ENCODE results near the gene PLPPR4. TPM values are rescaled to one million over a fixed set of nuclear protein-coding genes. Genes with fewer than 3 reads are reported as not detected.

The PLPPR4 gene
- total RNA-seq, 1 experiment from 2014 or later, result not detected

DNA sequence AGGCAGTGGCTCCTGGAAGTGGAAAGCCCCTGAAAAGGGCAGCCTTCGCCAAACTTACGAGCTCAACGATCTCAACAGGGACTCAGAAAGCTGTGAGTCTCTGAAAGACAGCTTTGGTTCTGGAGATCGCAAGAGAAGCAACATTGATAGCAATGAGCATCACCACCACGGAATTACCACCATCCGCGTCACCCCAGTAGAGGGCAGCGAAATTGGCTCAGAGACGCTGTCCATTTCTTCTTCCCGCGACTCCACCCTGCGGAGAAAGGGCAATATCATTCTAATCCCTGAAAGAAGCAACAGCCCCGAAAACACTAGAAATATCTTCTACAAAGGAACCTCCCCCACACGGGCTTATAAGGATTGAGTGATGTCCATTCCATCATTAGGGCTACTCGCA, 42.4 kb downstream of the PLPPR4 start:
- POLR2A ChIA-PET (ENCODE audit: unreplicated experiment), result no interaction called here

DNA sequence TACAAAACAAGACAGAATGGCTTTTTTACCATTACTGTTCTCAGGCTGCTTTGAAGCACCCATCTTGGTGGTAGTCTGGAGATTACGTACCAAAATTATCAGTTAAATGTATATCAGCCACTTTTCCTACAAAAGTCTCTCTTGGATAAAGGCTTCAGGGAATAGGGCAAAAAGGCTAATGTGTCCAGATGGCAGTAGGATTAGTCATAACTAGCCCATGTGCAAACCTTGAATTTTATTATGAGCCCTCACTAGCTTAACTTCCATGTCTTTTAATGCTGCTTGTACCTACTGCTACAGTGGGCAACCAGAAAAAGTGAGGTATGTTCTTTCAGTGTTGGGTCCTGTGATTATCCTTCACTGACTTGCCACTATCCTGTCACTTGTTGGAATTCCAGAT, 51.0 kb downstream of the PLPPR4 start:
- Histone ChIP-seq H3K4me3 (no peak overlapping the region), H2AFZ (no peak overlapping the region), H3K27me3 (ENCODE audit: insufficient read depth, low read depth) (no peaks in the 10 kb centered on the region), H3K27ac (no peak overlapping the region), H3K79me2 (ENCODE audit: low read depth) (no peaks in the 10 kb centered on the region), H3K4me1 (replicated peaks; ENCODE audit: insufficient read depth) (no peaks in the 10 kb centered on the region), H3F3A (ENCODE audit: insufficient read depth, low read depth) (no peaks in the 10 kb centered on the region), H3K9me3 (ENCODE audit: insufficient read depth, low read depth) (no peaks in the 10 kb centered on the region), H3K4me2 (no peak overlapping the region), H4K20me1 (ENCODE audit: insufficient read depth) (no peaks in the 10 kb centered on the region), H3K36me3 (ENCODE audit: low read depth) (no peaks in the 10 kb centered on the region), H3K9me2 (ENCODE audit: insufficient read depth) (no peaks in the 10 kb centered on the region)
- ChIA-PET CTCF (no interaction called here), POLR2A (ENCODE audit: unreplicated experiment) (no interaction called here)
- TF ChIP-seq, protein P1, sequence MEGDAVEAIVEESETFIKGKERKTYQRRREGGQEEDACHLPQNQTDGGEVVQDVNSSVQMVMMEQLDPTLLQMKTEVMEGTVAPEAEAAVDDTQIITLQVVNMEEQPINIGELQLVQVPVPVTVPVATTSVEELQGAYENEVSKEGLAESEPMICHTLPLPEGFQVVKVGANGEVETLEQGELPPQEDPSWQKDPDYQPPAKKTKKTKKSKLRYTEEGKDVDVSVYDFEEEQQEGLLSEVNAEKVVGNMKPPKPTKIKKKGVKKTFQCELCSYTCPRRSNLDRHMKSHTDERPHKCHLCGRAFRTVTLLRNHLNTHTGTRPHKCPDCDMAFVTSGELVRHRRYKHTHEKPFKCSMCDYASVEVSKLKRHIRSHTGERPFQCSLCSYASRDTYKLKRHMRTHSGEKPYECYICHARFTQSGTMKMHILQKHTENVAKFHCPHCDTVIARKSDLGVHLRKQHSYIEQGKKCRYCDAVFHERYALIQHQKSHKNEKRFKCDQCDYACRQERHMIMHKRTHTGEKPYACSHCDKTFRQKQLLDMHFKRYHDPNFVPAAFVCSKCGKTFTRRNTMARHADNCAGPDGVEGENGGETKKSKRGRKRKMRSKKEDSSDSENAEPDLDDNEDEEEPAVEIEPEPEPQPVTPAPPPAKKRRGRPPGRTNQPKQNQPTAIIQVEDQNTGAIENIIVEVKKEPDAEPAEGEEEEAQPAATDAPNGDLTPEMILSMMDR (conservative IDR thresholded peaks at IDR 0.05), result no peak
- no peak for TF ChIP-seq EZH2 (IDR thresholded peaks at IDR 0.05; ENCODE audit: low read depth)
- no TSS peak for BruUV-seq (replicated peaks)
- intact Hi-C loops (cut with micrococcal nuclease; ENCODE audit: unreplicated experiment), result no loop called here
- no peak for DNase-seq

More for the DNA sequence above, 42.4 kb downstream of the PLPPR4 start:
- TF ChIP-seq, protein P1 (conservative IDR thresholded peaks at IDR 0.05), result no peak
- TF ChIP-seq EZH2 (IDR thresholded peaks at IDR 0.05; ENCODE audit: low read depth), result no peak
- Histone ChIP-seq H3K27ac (no peak overlapping the region), H3K36me3 (ENCODE audit: low read depth) (no peaks in the 10 kb centered on the region), H3K4me3 (no peak overlapping the region), H3K4me1 (replicated peaks; ENCODE audit: insufficient read depth) (no peaks in the 10 kb centered on the region), H3K27me3 (ENCODE audit: insufficient read depth, low read depth) (no peaks in the 10 kb centered on the region), H3K9me3 (ENCODE audit: insufficient read depth, low read depth) (no peaks in the 10 kb centered on the region), H3K79me2 (ENCODE audit: low read depth) (no peaks in the 10 kb centered on the region), H2AFZ (no peak overlapping the region), H3F3A (ENCODE audit: insufficient read depth, low read depth) (no peaks in the 10 kb centered on the region), H3K4me2 (no peak overlapping the region), H4K20me1 (ENCODE audit: insufficient read depth) (no peaks in the 10 kb centered on the region), H3K9me2 (ENCODE audit: insufficient read depth) (no peaks in the 10 kb centered on the region)
- CTCF ChIA-PET, result no interaction called here
- no TSS peak for BruUV-seq (replicated peaks)
- intact Hi-C loops (cut with micrococcal nuclease; ENCODE audit: unreplicated experiment), result no loop called here
- no peak for DNase-seq

DNA sequence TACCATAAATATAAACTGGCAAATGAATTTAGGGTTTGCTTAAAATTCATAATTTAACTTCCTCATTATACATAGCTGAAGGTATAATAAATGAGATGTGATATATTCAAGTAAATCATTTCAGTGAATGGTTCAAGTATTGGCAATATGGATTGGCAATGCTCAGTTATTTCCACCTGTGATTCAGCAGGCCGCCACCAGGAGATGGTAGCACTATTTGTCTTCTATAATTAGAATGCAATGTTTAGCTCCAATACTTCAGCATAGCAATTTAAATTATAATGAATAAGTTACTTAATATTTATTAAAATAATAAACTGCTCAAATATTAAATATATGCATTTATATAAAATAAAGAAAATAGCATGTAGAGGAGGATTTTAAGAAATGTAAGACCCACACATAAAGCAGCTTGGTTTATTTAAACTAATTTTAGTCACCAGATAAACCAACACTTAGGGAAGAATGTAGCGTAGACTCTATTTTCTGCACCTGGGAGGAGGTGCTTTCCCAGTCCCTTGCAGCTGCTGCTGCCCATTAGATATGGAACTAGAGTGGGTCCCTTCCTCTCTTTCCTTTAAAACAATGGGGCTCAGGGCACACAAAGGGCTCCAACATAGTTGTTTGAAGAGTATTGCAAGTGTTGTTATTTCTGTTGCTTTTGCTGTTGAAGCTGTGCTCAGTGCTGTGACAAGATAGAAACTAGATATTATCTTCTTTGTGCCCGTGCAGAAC, 62.1 kb downstream of the PLPPR4 start:
- CTCF ChIA-PET, result no interaction called here
- H3K79me2 ChIP-seq (ENCODE audit: low read depth), result no peaks in the 10 kb centered on the region
- no peaks in the 10 kb centered on the region for H3K9me2 ChIP-seq (ENCODE audit: insufficient read depth)
- H4K20me1 ChIP-seq (ENCODE audit: insufficient read depth), result peaks cover 3% of the 10 kb centered on the region; the same call in 1 of the 2 replicates
- intact Hi-C loops (cut with micrococcal nuclease; ENCODE audit: unreplicated experiment), result no loop called here
- no peak overlapping the region for H3K4me2 ChIP-seq
- H3K4me3 ChIP-seq, result no peak overlapping the region
- no peak for DNase-seq
- no peak overlapping the region for H3K27ac ChIP-seq
- H3K27me3 ChIP-seq (ENCODE audit: insufficient read depth, low read depth), result no peaks in the 10 kb centered on the region
- BruUV-seq (replicated peaks), result no TSS peak
- POLR2A ChIA-PET (ENCODE audit: unreplicated experiment), result interaction anchor here (0.7 kb wide), 1 partner anchor 142 kb away, joined by 3 read pairs; no protein-coding TSS in a partner anchor
- 0 out of 2 replicates have a peak, but pooled peaks cover 5% of the 10 kb centered on the region for H3K4me1 ChIP-seq (replicated peaks; ENCODE audit: insufficient read depth)
- no peaks in the 10 kb centered on the region for H3K36me3 ChIP-seq (ENCODE audit: low read depth)
- TF ChIP-seq, protein P1 (conservative IDR thresholded peaks at IDR 0.05), result peak; percentile 43; the same call in 1 of the 2 replicates
- no peak for TF ChIP-seq EZH2 (IDR thresholded peaks at IDR 0.05; ENCODE audit: low read depth)
- no peaks in the 10 kb centered on the region for H3K9me3 ChIP-seq (ENCODE audit: insufficient read depth, low read depth)
- H2AFZ ChIP-seq, result no peak overlapping the region
- H3F3A ChIP-seq (ENCODE audit: insufficient read depth, low read depth), result no peaks in the 10 kb centered on the region
